HL-60/S4 treated with phorbol 12-myristate 13-acetate at 8.2 ng/mL for 4 days and 3 days (cell line): Measurements from ENCODE around the gene ARHGAP25.

Experiments used
- in situ Hi-C: fragments of 300-500 bp; cut with MboI; formaldehyde crosslinking; loops from 2 replicates; pipeline ENCODE4 v1.15.0; 2022; ENCODE audit warnings: low sequenced_read_pairs

ARHGAP25 gene

GRCh38 chr2:68734688-68735525, at the start of gene ARHGAP25:
Gene ARHGAP25, plus strand, starts transcription at chr2:68734811. Its CDS starts 389 bp downstream, at chr2:68735200.
- in situ Hi-C loops: loop anchor here (25.0 kb wide), 2 partner anchors 177 to 273 kb away; partner anchors contain the start of genes APLF and FBXO48

- in situ Hi-C loops: no loop called here
Measured at GRCh38 chr2:68686178-68686577, 48.4 kb upstream of the ARHGAP25 start.

- in situ Hi-C loops: no loop called here
Measured at GRCh38 chr2:68687018-68687417, 47.6 kb upstream of the ARHGAP25 start.

GRCh38 chr2:68689553-68690537, 44.8 kb upstream of the ARHGAP25 start:
- in situ Hi-C loops: no loop called here

- in situ Hi-C loops: no loop called here
Measured at GRCh38 chr2:68690851-68691250, 43.8 kb upstream of the ARHGAP25 start.

- in situ Hi-C loops: no loop called here
Measured at GRCh38 chr2:68692511-68692910, 42.1 kb upstream of the ARHGAP25 start.

- in situ Hi-C loops: no loop called here
Measured at GRCh38 chr2:68693951-68694350, 40.7 kb upstream of the ARHGAP25 start.

GRCh38 chr2:68695971-68696370, 38.6 kb upstream of the ARHGAP25 start:
- in situ Hi-C loops: no loop called here

- in situ Hi-C loops: no loop called here
Measured at GRCh38 chr2:68696554-68696953, 38.1 kb upstream of the ARHGAP25 start.

- in situ Hi-C loops: no loop called here
Measured at GRCh38 chr2:68698567-68699377, 35.8 kb upstream of the ARHGAP25 start.

- in situ Hi-C loops: no loop called here
Measured at GRCh38 chr2:68700560-68700959, 34.1 kb upstream of the ARHGAP25 start.

GRCh38 chr2:68706637-68707036, 28.0 kb upstream of the ARHGAP25 start:
- in situ Hi-C loops: no loop called here

- in situ Hi-C loops: no loop called here
Measured at GRCh38 chr2:68708629-68709028, 26.0 kb upstream of the ARHGAP25 start.

GRCh38 chr2:68709421-68709911, 25.1 kb upstream of the ARHGAP25 start:
- in situ Hi-C loops: no loop called here

GRCh38 chr2:68710336-68710735, 24.3 kb upstream of the ARHGAP25 start:
- in situ Hi-C loops: no loop called here

- in situ Hi-C loops: no loop called here
Measured at GRCh38 chr2:68710756-68711155, 23.9 kb upstream of the ARHGAP25 start.

GRCh38 chr2:68714866-68715265, 19.7 kb upstream of the ARHGAP25 start:
- in situ Hi-C loops: no loop called here

- in situ Hi-C loops: no loop called here
Measured at GRCh38 chr2:68715353-68716041, 19.1 kb upstream of the ARHGAP25 start.

GRCh38 chr2:68716604-68717304, 17.9 kb upstream of the ARHGAP25 start:
- in situ Hi-C loops: no loop called here
